ENCODE data around the gene AMOT. TPM values are rescaled to one million over a fixed set of nuclear protein-coding genes. Genes with fewer than 3 reads are reported as not detected.

The AMOT gene
- total RNA-seq, 2 donors from 2014 or later: 4.6 to 6.8 TPM

- no peaks in the 10 kb centered on the region for H3K27me3 ChIP-seq
- H3K4me3 ChIP-seq: no peak overlapping the region
- no peak for TF ChIP-seq CTCF (IDR thresholded peaks at IDR 0.05)
Observed at GRCh38 chrX:112874175-112874574, 33.5 kb upstream of the AMOT start.

GRCh38 chrX:112868586-112868985, 28.0 kb upstream of the AMOT start:
- Histone ChIP-seq H3K4me3 (no peak overlapping the region), H3K27ac (no peak overlapping the region), H3K4me1 (no peaks in the 10 kb centered on the region), H3K27me3 (no peaks in the 10 kb centered on the region), H3K36me3 (no peaks in the 10 kb centered on the region), H3K9me3 (no peaks in the 10 kb centered on the region)
- TF ChIP-seq CTCF (IDR thresholded peaks at IDR 0.05): no peak
- no peak for DNase-seq (ENCODE audit: low spot score)

More at GRCh38 chrX:112874175-112874574, 33.5 kb upstream of the AMOT start:
- Histone ChIP-seq H3K4me1 (no peaks in the 10 kb centered on the region), H3K9me3 (no peaks in the 10 kb centered on the region), H3K27ac (no peak overlapping the region), H3K36me3 (no peaks in the 10 kb centered on the region)
- no peak for DNase-seq (ENCODE audit: low spot score)

GRCh38 chrX:112867570-112867969, 26.9 kb upstream of the AMOT start:
- no peak for DNase-seq (ENCODE audit: low spot score)
- TF ChIP-seq CTCF (IDR thresholded peaks at IDR 0.05): no peak
- H3K9me3 ChIP-seq: no peaks in the 10 kb centered on the region
- no peak overlapping the region for H3K27ac ChIP-seq
- no peaks in the 10 kb centered on the region for H3K27me3 ChIP-seq
- no peaks in the 10 kb centered on the region for H3K36me3 ChIP-seq
- H3K4me3 ChIP-seq: no peak overlapping the region
- no peaks in the 10 kb centered on the region for H3K4me1 ChIP-seq

- Histone ChIP-seq H3K36me3 (no peaks in the 10 kb centered on the region), H3K27me3 (no peaks in the 10 kb centered on the region), H3K4me3 (no peak overlapping the region), H3K27ac (no peak overlapping the region), H3K9me3 (no peaks in the 10 kb centered on the region), H3K4me1 (no peaks in the 10 kb centered on the region)
- no peak for DNase-seq (ENCODE audit: low spot score)
- no peak for TF ChIP-seq CTCF (IDR thresholded peaks at IDR 0.05)
Observed at GRCh38 chrX:112866175-112866574, 25.5 kb upstream of the AMOT start.

- no peaks in the 10 kb centered on the region for H3K36me3 ChIP-seq
- no peak for TF ChIP-seq CTCF (IDR thresholded peaks at IDR 0.05)
- no peaks in the 10 kb centered on the region for H3K27me3 ChIP-seq
Observed at GRCh38 chrX:112865464-112866025, 24.9 kb upstream of the AMOT start.

GRCh38 chrX:112863850-112864249, 23.2 kb upstream of the AMOT start:
- Histone ChIP-seq H3K4me3 (no peak overlapping the region), H3K9me3 (no peaks in the 10 kb centered on the region), H3K27ac (no peak overlapping the region), H3K4me1 (no peaks in the 10 kb centered on the region), H3K36me3 (no peaks in the 10 kb centered on the region), H3K27me3 (no peaks in the 10 kb centered on the region)
- DNase-seq (ENCODE audit: low spot score): no peak
- no peak for TF ChIP-seq CTCF (IDR thresholded peaks at IDR 0.05)

More at GRCh38 chrX:112865464-112866025, 24.9 kb upstream of the AMOT start:
- Histone ChIP-seq H3K9me3 (no peaks in the 10 kb centered on the region), H3K4me1 (no peaks in the 10 kb centered on the region), H3K27ac (no peak overlapping the region), H3K4me3 (no peak overlapping the region)
- no peak for DNase-seq (ENCODE audit: low spot score)

Data from right atrium auricular region (tissue), 2 donors.